ENCODE results near the gene ZNFX1.
"Not testable (repeated sequence)": the region's sequence is repeated elsewhere in the genome, so short reads cannot be mapped to it uniquely, and the experiment has no call there.

Gene ZNFX1

GRCh38 chr20:49315580-49315979 is 37.7 kb upstream of the ZNFX1 start:
- no peaks in the 10 kb centered on the region for H3K27me3 ChIP-seq (ENCODE audit: insufficient read depth, low read length, poor library complexity, severe bottlenecking)

GRCh38 chr20:49314052-49314451 is 36.2 kb upstream of the ZNFX1 start:
- H2AFZ ChIP-seq (ENCODE audit: low read length); H3K4me2 ChIP-seq (ENCODE audit: low read depth, low read length, poor library complexity, severe bottlenecking); H3K36me3 ChIP-seq (ENCODE audit: insufficient read depth, low read length); H3K4me3 ChIP-seq (ENCODE audit: low read length, poor library complexity, severe bottlenecking); H3K4me1 ChIP-seq (ENCODE audit: insufficient read depth, low read length, poor library complexity, severe bottlenecking); H3K9me2 ChIP-seq (replicated peaks; ENCODE audit: low read depth, low read length); H3K9me3 ChIP-seq (ENCODE audit: insufficient read depth, low read depth, low read length); H3K9ac ChIP-seq (ENCODE audit: low read depth, low read length, poor library complexity, severe bottlenecking); H3K79me2 ChIP-seq (ENCODE audit: insufficient read depth, low read length); H4K20me1 ChIP-seq (ENCODE audit: insufficient read depth, low read length, poor library complexity, severe bottlenecking); H3F3A ChIP-seq (ENCODE audit: low read depth); H3K27me3 ChIP-seq (ENCODE audit: insufficient read depth, low read length, poor library complexity, severe bottlenecking): not testable (repeated sequence)

More at GRCh38 chr20:49315580-49315979, 37.7 kb upstream of the ZNFX1 start:
- no peaks in the 10 kb centered on the region for H3K9me3 ChIP-seq (ENCODE audit: insufficient read depth, low read depth, low read length)
- H3K9ac ChIP-seq (ENCODE audit: low read depth, low read length, poor library complexity, severe bottlenecking), result no peak overlapping the region
- no peaks in the 10 kb centered on the region for H4K20me1 ChIP-seq (ENCODE audit: insufficient read depth, low read length, poor library complexity, severe bottlenecking)
- H3K79me2 ChIP-seq (ENCODE audit: insufficient read depth, low read length), result no peaks in the 10 kb centered on the region
- no peak overlapping the region for H3K4me3 ChIP-seq (ENCODE audit: low read length, poor library complexity, severe bottlenecking)
- H3F3A ChIP-seq (ENCODE audit: low read depth), result no peaks in the 10 kb centered on the region
- no peaks in the 10 kb centered on the region for H3K36me3 ChIP-seq (ENCODE audit: insufficient read depth, low read length)
- no peaks in the 10 kb centered on the region for H3K9me2 ChIP-seq (replicated peaks; ENCODE audit: low read depth, low read length)
- H2AFZ ChIP-seq (ENCODE audit: low read length), result no peak overlapping the region
- H3K4me2 ChIP-seq (ENCODE audit: low read depth, low read length, poor library complexity, severe bottlenecking), result no peak overlapping the region
- no peak for TF ChIP-seq CTCF (conservative IDR thresholded peaks at IDR 0.05; ENCODE audit: low read length)
- no peak for TF ChIP-seq EZH2phosphoT487 (IDR thresholded peaks at IDR 0.05; ENCODE audit: borderline replicate concordance)
- peaks cover 11% of the 10 kb centered on the region for H3K4me1 ChIP-seq (ENCODE audit: insufficient read depth, low read length, poor library complexity, severe bottlenecking)

GRCh38 chr20:49313283-49313682 is 35.4 kb upstream of the ZNFX1 start:
- H2AFZ ChIP-seq (ENCODE audit: low read length), result no peak overlapping the region
- H3K27me3 ChIP-seq (ENCODE audit: insufficient read depth, low read length, poor library complexity, severe bottlenecking), result no peaks in the 10 kb centered on the region
- H3K9me3 ChIP-seq (ENCODE audit: insufficient read depth, low read depth, low read length), result no peaks in the 10 kb centered on the region
- no peaks in the 10 kb centered on the region for H3K36me3 ChIP-seq (ENCODE audit: insufficient read depth, low read length)
- no peaks in the 10 kb centered on the region for H4K20me1 ChIP-seq (ENCODE audit: insufficient read depth, low read length, poor library complexity, severe bottlenecking)
- no peaks in the 10 kb centered on the region for H3K79me2 ChIP-seq (ENCODE audit: insufficient read depth, low read length)
- no peaks in the 10 kb centered on the region for H3F3A ChIP-seq (ENCODE audit: low read depth)
- no peaks in the 10 kb centered on the region for H3K4me1 ChIP-seq (ENCODE audit: insufficient read depth, low read length, poor library complexity, severe bottlenecking)
- H3K4me2 ChIP-seq (ENCODE audit: low read depth, low read length, poor library complexity, severe bottlenecking), result no peak overlapping the region
- no peak overlapping the region for H3K4me3 ChIP-seq (ENCODE audit: low read length, poor library complexity, severe bottlenecking)
- no peaks in the 10 kb centered on the region for H3K9me2 ChIP-seq (replicated peaks; ENCODE audit: low read depth, low read length)
- no peak for TF ChIP-seq CTCF (conservative IDR thresholded peaks at IDR 0.05; ENCODE audit: low read length)
- TF ChIP-seq EZH2phosphoT487 (IDR thresholded peaks at IDR 0.05; ENCODE audit: borderline replicate concordance), result no peak
- H3K9ac ChIP-seq (ENCODE audit: low read depth, low read length, poor library complexity, severe bottlenecking), result no peak overlapping the region

- Histone ChIP-seq H3K4me3 (ENCODE audit: low read length, poor library complexity, severe bottlenecking) (no peak overlapping the region), H3K9ac (ENCODE audit: low read depth, low read length, poor library complexity, severe bottlenecking) (no peak overlapping the region), H3F3A (ENCODE audit: low read depth) (no peaks in the 10 kb centered on the region), H4K20me1 (ENCODE audit: insufficient read depth, low read length, poor library complexity, severe bottlenecking) (no peaks in the 10 kb centered on the region), H3K9me2 (replicated peaks; ENCODE audit: low read depth, low read length) (no peaks in the 10 kb centered on the region), H3K4me1 (ENCODE audit: insufficient read depth, low read length, poor library complexity, severe bottlenecking) (no peaks in the 10 kb centered on the region), H3K9me3 (ENCODE audit: insufficient read depth, low read depth, low read length) (no peaks in the 10 kb centered on the region), H3K36me3 (ENCODE audit: insufficient read depth, low read length) (no peaks in the 10 kb centered on the region), H3K79me2 (ENCODE audit: insufficient read depth, low read length) (no peaks in the 10 kb centered on the region), H3K4me2 (ENCODE audit: low read depth, low read length, poor library complexity, severe bottlenecking) (no peak overlapping the region), H2AFZ (ENCODE audit: low read length) (no peak overlapping the region), H3K27me3 (ENCODE audit: insufficient read depth, low read length, poor library complexity, severe bottlenecking) (no peaks in the 10 kb centered on the region)
- TF ChIP-seq CTCF (conservative IDR thresholded peaks at IDR 0.05; ENCODE audit: low read length), result no peak
- TF ChIP-seq EZH2phosphoT487 (IDR thresholded peaks at IDR 0.05; ENCODE audit: borderline replicate concordance), result no peak
These were observed 34.8 kb upstream of the ZNFX1 start for GRCh38 chr20:49312661-49313060.

All from Loucy (cell line).